Liver (tissue), 9 donors: ENCODE results near the gene METTL8. TPM values are rescaled to one million over a fixed set of nuclear protein-coding genes. Genes with fewer than 3 reads are reported as not detected.
"Not testable (repeated sequence)": the region's sequence is repeated elsewhere in the genome, so short reads cannot be mapped to it uniquely, and the experiment has no call there.

Experiments
- DNase-seq: peaks from one replicate; pipeline ENCODE4 v3.0.0-alpha.2; 2017; ENCODE audit warnings: low spot score
- H3K27ac ChIP-seq, 2 donors: one replicate each; pipeline ENCODE4 v1.7.0; 2013; ENCODE audit warnings: inconsistent platforms in 2 of 2, low read length in 2 of 2, control low read depth in 1 of 2, low read depth in 1 of 2, mild to moderate bottlenecking in 1 of 2
- H3K27me3 ChIP-seq, 4 donors: one replicate each; pipeline versions ENCODE4 v1.6.1 to v1.7.0; 2013; ENCODE audit warnings: low read length in 3 of 4, inconsistent platforms in 1 of 4, mild to moderate bottlenecking in 1 of 4, moderate library complexity in 1 of 4; ENCODE audit not compliant: control insufficient read depth in 4 of 4, insufficient read depth in 4 of 4
- H3K36me3 ChIP-seq, 4 donors: one replicate each; pipeline versions ENCODE4 v1.6.1 to v1.7.0; 2013; ENCODE audit warnings: low read length in 3 of 4, mild to moderate bottlenecking in 3 of 4, low read depth in 1 of 4, moderate library complexity in 1 of 4; ENCODE audit not compliant: control insufficient read depth in 4 of 4, insufficient read depth in 3 of 4
- H3K4me1 ChIP-seq, 4 donors: one replicate each; pipeline versions ENCODE4 v1.6.1 to v1.7.0; 2013; ENCODE audit warnings: low read length in 3 of 4, mild to moderate bottlenecking in 3 of 4, moderate library complexity in 1 of 4; ENCODE audit not compliant: control insufficient read depth in 4 of 4, insufficient read depth in 4 of 4
- H3K4me3 ChIP-seq, 3 donors: one replicate each; pipeline versions ENCODE4 v1.6.1 to v1.7.0; 2013; ENCODE audit warnings: low read length in 3 of 3, control low read depth in 1 of 3, low read depth in 1 of 3, mild to moderate bottlenecking in 1 of 3
- H3K9ac ChIP-seq, 2 donors: one replicate each; pipeline ENCODE4 v1.7.0; 2013; ENCODE audit warnings: low read length in 2 of 2, mild to moderate bottlenecking in 2 of 2, moderate library complexity in 2 of 2, control low read depth in 1 of 2, low read depth in 1 of 2
- H3K9me3 ChIP-seq, 4 donors: one replicate each; pipeline versions ENCODE4 v1.6.1 to v1.7.0; 2013; ENCODE audit warnings: low read length in 3 of 4; ENCODE audit not compliant: control insufficient read depth in 4 of 4
- EGR1 ChIP-seq, 2 donors: IDR thresholded peaks; 2 replicates each; pipeline ENCODE4 v1.6.1; 2016 to 2018; ENCODE audit warnings: antibody characterized with exemption in 2 of 2, low read depth in 2 of 2
- FOXA2 ChIP-seq: IDR thresholded peaks from 2 replicates; pipeline ENCODE4 v1.6.1; 2016; ENCODE audit warnings: antibody characterized with exemption
- GABPA ChIP-seq, 2 donors: IDR thresholded peaks in 1 of 2; conservative IDR thresholded peaks in 1 of 2; 2 replicates each; pipeline ENCODE4 v1.6.1; 2016; ENCODE audit warnings: antibody characterized with exemption in 2 of 2, mild to moderate bottlenecking in 1 of 2, moderate library complexity in 1 of 2
- NR2F2 ChIP-seq: IDR thresholded peaks from 2 replicates; pipeline ENCODE4 v1.6.1; 2016; ENCODE audit warnings: antibody characterized with exemption
- RAD21 ChIP-seq, 2 donors: IDR thresholded peaks; 2 replicates each; pipeline ENCODE4 v1.6.1; 2016; ENCODE audit warnings: antibody characterized with exemption in 2 of 2, mild to moderate bottlenecking in 2 of 2
- SP1 ChIP-seq: IDR thresholded peaks from 2 replicates; pipeline ENCODE4 v1.6.1; 2018; ENCODE audit warnings: antibody characterized with exemption, mild to moderate bottlenecking
- TAF1 ChIP-seq: conservative IDR thresholded peaks from 2 replicates; pipeline ENCODE4 v1.6.1; 2016; ENCODE audit warnings: antibody characterized with exemption, mild to moderate bottlenecking
- YY1 ChIP-seq: IDR thresholded peaks from 2 replicates; pipeline ENCODE4 v1.6.1; 2016; ENCODE audit warnings: antibody characterized with exemption, mild to moderate bottlenecking
- WGBS: extraction: QIAGEN DNeasy Blood & Tissue Kit; methylation state at CpG from one replicate; pipeline ENCODE4 v1.1.7; 2013; 5-methylcytosine and 5-hydroxymethylcytosine counted together
- polyA plus RNA-seq, 2 donors: library from polyadenylated mRNA; stranded (reverse) in 1 of 2; unstranded in 1 of 2; fragments of 200-250 nt in 1 of 2; fragments of >200 nt in 1 of 2; fragmentation: Nextera tagmentation in 1 of 2; extraction: Ambion mirVana in 1 of 2; gene quantifications; one replicate each; pipeline versions ENCODE4 v1.2.1 to v1.2.3, GENCODE V29; 2013 to 2015
- total RNA-seq, 2 donors: library from RNA; depleted of rRNA; stranded (reverse); fragments of >200 nt; gene quantifications; one replicate each; pipeline ENCODE4 v1.2.3, GENCODE V29; 2014
- TF ChIP-seq, protein P1 (sequence below): IDR thresholded peaks from 2 replicates; pipeline ENCODE4 v1.6.1; 2016; ENCODE audit warnings: antibody characterized with exemption, mild to moderate bottlenecking
- TF ChIP-seq, protein P2 (sequence below): IDR thresholded peaks from 2 replicates; pipeline ENCODE4 v1.6.1; 2016; ENCODE audit warnings: antibody characterized with exemption
- TF ChIP-seq, protein P3 (sequence below): IDR thresholded peaks from 2 replicates; pipeline ENCODE4 v1.6.1; 2016; ENCODE audit warnings: antibody characterized with exemption
- TF ChIP-seq, protein P4 (sequence below): fragments of 150-350 bp; IDR thresholded peaks from 2 replicates; pipeline ENCODE4 v1.5.1; 2017; ENCODE audit warnings: improper control_type of control experiment, low read depth, low read length; ENCODE audit not compliant: missing input control
- TF ChIP-seq, protein P5 (sequence below): IDR thresholded peaks from 2 replicates; pipeline ENCODE4 v1.6.1; 2016; ENCODE audit warnings: antibody characterized with exemption
- donor health status: healthy.
- donor health status: healthy.
- donor health status: healthy.
- donor health status: healthy.
- donor health status: healthy.

The METTL8 gene
- total and polyA plus RNA-seq, 4 donors, result 3.6 to 8.1 (median 5.9) TPM

DNA sequence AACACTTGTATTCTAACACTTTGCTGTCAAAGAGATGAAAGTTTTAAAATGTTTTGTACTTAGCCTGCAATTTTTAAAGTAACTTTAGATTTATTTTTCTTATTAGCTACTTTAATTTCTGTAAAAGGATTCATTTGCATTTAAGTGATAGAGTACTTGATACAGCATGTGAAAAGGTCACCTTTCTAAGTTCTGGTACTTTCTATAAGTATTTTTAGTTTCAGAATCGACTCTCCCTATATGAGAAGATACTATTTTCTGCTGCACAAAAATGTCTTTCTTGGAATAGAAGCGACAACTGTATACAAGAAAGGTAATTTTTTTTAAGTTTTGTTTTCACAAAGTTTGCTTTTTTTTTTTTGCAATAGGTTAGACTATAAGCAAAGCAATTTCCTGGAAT, 72.9 kb downstream of the METTL8 start:
- Histone ChIP-seq H3K27me3 (no peaks in the 10 kb centered on the region), H3K27ac (no peak overlapping the region), H3K9me3 (no peaks in the 10 kb centered on the region), H3K36me3 (peaks cover 0 to 2% (median under 1%) of the 10 kb centered on the region in 4 donors), H3K4me3 (no peak overlapping the region), H3K9ac (no peak overlapping the region), H3K4me1 (no peaks in the 10 kb centered on the region)
- TF ChIP-seq NR2F2 (no peak), EGR1 (IDR thresholded peaks at IDR 0.05; ENCODE audit: low read depth in 2 of 2) (no peak), TAF1 (no peak), SP1 (no peak), YY1 (no peak), RAD21 (IDR thresholded peaks at IDR 0.05) (no peak), GABPA (IDR thresholded peaks at IDR 0.05 in 1 of 2, conservative IDR thresholded peaks at IDR 0.05 in 1 of 2) (no peak), FOXA2 (no peak)
- TF ChIP-seq, protein P1, sequence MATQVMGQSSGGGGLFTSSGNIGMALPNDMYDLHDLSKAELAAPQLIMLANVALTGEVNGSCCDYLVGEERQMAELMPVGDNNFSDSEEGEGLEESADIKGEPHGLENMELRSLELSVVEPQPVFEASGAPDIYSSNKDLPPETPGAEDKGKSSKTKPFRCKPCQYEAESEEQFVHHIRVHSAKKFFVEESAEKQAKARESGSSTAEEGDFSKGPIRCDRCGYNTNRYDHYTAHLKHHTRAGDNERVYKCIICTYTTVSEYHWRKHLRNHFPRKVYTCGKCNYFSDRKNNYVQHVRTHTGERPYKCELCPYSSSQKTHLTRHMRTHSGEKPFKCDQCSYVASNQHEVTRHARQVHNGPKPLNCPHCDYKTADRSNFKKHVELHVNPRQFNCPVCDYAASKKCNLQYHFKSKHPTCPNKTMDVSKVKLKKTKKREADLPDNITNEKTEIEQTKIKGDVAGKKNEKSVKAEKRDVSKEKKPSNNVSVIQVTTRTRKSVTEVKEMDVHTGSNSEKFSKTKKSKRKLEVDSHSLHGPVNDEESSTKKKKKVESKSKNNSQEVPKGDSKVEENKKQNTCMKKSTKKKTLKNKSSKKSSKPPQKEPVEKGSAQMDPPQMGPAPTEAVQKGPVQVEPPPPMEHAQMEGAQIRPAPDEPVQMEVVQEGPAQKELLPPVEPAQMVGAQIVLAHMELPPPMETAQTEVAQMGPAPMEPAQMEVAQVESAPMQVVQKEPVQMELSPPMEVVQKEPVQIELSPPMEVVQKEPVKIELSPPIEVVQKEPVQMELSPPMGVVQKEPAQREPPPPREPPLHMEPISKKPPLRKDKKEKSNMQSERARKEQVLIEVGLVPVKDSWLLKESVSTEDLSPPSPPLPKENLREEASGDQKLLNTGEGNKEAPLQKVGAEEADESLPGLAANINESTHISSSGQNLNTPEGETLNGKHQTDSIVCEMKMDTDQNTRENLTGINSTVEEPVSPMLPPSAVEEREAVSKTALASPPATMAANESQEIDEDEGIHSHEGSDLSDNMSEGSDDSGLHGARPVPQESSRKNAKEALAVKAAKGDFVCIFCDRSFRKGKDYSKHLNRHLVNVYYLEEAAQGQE, result no peak
- TF ChIP-seq, protein P2, sequence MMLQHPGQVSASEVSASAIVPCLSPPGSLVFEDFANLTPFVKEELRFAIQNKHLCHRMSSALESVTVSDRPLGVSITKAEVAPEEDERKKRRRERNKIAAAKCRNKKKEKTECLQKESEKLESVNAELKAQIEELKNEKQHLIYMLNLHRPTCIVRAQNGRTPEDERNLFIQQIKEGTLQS, result no peak
- TF ChIP-seq, protein P3, sequence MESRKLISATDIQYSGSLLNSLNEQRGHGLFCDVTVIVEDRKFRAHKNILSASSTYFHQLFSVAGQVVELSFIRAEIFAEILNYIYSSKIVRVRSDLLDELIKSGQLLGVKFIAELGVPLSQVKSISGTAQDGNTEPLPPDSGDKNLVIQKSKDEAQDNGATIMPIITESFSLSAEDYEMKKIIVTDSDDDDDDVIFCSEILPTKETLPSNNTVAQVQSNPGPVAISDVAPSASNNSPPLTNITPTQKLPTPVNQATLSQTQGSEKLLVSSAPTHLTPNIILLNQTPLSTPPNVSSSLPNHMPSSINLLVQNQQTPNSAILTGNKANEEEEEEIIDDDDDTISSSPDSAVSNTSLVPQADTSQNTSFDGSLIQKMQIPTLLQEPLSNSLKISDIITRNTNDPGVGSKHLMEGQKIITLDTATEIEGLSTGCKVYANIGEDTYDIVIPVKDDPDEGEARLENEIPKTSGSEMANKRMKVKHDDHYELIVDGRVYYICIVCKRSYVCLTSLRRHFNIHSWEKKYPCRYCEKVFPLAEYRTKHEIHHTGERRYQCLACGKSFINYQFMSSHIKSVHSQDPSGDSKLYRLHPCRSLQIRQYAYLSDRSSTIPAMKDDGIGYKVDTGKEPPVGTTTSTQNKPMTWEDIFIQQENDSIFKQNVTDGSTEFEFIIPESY, result no peak
- TF ChIP-seq, protein P4, sequence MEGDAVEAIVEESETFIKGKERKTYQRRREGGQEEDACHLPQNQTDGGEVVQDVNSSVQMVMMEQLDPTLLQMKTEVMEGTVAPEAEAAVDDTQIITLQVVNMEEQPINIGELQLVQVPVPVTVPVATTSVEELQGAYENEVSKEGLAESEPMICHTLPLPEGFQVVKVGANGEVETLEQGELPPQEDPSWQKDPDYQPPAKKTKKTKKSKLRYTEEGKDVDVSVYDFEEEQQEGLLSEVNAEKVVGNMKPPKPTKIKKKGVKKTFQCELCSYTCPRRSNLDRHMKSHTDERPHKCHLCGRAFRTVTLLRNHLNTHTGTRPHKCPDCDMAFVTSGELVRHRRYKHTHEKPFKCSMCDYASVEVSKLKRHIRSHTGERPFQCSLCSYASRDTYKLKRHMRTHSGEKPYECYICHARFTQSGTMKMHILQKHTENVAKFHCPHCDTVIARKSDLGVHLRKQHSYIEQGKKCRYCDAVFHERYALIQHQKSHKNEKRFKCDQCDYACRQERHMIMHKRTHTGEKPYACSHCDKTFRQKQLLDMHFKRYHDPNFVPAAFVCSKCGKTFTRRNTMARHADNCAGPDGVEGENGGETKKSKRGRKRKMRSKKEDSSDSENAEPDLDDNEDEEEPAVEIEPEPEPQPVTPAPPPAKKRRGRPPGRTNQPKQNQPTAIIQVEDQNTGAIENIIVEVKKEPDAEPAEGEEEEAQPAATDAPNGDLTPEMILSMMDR, result no peak
- TF ChIP-seq, protein P5, sequence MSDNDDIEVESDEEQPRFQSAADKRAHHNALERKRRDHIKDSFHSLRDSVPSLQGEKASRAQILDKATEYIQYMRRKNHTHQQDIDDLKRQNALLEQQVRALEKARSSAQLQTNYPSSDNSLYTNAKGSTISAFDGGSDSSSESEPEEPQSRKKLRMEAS, result no peak
- DNase-seq, result no peak
- WGBS, result 88% methylated on average over 2 of the region's 2 CpGs

DNA sequence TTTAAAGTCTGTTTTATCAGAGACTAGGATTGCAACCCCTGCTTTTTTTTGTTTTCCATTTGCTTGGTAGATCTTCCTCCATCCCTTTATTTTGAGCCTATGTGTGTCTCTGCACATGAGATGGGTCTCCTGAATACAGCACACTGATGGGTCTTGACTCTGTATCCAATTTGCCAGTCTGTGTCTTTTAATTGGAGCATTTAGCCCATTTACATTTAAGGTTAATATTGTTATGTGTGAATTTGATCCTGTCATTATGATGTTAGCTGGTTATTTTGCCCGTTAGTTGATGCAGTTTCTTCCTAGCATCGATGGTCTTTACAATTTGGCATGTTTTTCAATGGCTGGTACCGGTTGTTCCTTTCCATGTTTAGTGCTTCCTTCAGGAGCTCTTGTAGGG, 80.0 kb downstream of the METTL8 start:
- H3K4me3 ChIP-seq, H3K27me3 ChIP-seq, H3K9ac ChIP-seq, H3K4me1 ChIP-seq, H3K9me3 ChIP-seq, H3K36me3 ChIP-seq, DNase-seq, H3K27ac ChIP-seq: not testable (repeated sequence)
- 98% methylated on average over 3 of the region's 3 CpGs for WGBS
